ENCODE measurements around the gene PPFIA2. TPM values are rescaled to one million over a fixed set of nuclear protein-coding genes. Genes with fewer than 3 reads are reported as not detected.

Gene PPFIA2
- total and polyA plus RNA-seq, 10 of the 15 experiments (the other 5 are each of a cell fraction or from before 2014, with no cell fraction given) = 0.06 to 0.39 (median 0.18) TPM; not detected in 6

DNA sequence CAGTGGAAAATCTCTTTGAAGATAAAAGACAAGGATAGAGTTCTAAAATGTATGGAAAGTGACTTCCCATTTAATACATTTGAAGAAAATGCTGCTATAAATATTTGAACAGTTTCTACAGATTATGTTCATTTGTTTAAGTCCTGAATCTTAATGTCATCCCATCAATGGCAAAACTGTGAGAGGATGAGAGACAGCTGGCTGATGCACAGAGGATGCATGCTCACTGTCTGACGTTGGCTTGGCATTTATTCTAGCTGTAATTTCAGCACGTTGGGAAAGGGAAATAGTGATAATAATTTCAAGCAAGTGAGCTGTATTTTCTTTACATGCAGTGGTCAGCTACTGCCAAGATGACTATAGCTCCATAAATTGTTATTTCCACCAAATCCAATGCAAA lies 40.5 kb downstream of the PPFIA2 start (continued):
- TF ChIP-seq NFXL1 (IDR thresholded peaks at IDR 0.05; ENCODE audit: borderline replicate concordance) = no peak
- TF ChIP-seq ZZZ3 (IDR thresholded peaks at IDR 0.05; ENCODE audit: control insufficient read depth, insufficient read length, low read depth) = no peak
- no peak for TF ChIP-seq CEBPB (IDR thresholded peaks at IDR 0.05; ENCODE audit: borderline replicate concordance in 1 of 2, low read depth in 2 of 2, low read length in 2 of 2)
- TF ChIP-seq NFYB (IDR thresholded peaks at IDR 0.05; ENCODE audit: insufficient read depth, low read depth, low read length) = no peak
- TF ChIP-seq, protein P1, sequence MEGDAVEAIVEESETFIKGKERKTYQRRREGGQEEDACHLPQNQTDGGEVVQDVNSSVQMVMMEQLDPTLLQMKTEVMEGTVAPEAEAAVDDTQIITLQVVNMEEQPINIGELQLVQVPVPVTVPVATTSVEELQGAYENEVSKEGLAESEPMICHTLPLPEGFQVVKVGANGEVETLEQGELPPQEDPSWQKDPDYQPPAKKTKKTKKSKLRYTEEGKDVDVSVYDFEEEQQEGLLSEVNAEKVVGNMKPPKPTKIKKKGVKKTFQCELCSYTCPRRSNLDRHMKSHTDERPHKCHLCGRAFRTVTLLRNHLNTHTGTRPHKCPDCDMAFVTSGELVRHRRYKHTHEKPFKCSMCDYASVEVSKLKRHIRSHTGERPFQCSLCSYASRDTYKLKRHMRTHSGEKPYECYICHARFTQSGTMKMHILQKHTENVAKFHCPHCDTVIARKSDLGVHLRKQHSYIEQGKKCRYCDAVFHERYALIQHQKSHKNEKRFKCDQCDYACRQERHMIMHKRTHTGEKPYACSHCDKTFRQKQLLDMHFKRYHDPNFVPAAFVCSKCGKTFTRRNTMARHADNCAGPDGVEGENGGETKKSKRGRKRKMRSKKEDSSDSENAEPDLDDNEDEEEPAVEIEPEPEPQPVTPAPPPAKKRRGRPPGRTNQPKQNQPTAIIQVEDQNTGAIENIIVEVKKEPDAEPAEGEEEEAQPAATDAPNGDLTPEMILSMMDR (IDR thresholded peaks at IDR 0.05 in 2 of 3, conservative IDR thresholded peaks at IDR 0.05 in 1 of 3; ENCODE audit: control insufficient read depth in 2 of 3, extremely low read depth in 1 of 3, insufficient read depth in 1 of 3, low read depth in 3 of 3, low read length in 3 of 3) = no peak
- TF ChIP-seq, protein P2, sequence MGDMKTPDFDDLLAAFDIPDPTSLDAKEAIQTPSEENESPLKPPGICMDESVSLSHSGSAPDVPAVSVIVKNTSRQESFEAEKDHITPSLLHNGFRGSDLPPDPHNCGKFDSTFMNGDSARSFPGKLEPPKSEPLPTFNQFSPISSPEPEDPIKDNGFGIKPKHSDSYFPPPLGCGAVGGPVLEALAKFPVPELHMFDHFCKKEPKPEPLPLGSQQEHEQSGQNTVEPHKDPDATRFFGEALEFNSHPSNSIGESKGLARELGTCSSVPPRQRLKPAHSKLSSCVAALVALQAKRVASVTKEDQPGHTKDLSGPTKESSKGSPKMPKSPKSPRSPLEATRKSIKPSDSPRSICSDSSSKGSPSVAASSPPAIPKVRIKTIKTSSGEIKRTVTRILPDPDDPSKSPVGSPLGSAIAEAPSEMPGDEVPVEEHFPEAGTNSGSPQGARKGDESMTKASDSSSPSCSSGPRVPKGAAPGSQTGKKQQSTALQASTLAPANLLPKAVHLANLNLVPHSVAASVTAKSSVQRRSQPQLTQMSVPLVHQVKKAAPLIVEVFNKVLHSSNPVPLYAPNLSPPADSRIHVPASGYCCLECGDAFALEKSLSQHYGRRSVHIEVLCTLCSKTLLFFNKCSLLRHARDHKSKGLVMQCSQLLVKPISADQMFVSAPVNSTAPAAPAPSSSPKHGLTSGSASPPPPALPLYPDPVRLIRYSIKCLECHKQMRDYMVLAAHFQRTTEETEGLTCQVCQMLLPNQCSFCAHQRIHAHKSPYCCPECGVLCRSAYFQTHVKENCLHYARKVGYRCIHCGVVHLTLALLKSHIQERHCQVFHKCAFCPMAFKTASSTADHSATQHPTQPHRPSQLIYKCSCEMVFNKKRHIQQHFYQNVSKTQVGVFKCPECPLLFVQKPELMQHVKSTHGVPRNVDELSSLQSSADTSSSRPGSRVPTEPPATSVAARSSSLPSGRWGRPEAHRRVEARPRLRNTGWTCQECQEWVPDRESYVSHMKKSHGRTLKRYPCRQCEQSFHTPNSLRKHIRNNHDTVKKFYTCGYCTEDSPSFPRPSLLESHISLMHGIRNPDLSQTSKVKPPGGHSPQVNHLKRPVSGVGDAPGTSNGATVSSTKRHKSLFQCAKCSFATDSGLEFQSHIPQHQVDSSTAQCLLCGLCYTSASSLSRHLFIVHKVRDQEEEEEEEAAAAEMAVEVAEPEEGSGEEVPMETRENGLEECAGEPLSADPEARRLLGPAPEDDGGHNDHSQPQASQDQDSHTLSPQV (IDR thresholded peaks at IDR 0.05) = no peak
- no peak for TF ChIP-seq TCF7 (IDR thresholded peaks at IDR 0.05; ENCODE audit: borderline replicate concordance)

All from GM12878 (cell line).